Right lobe of liver (tissue), 6 donors: Measurements from ENCODE around the gene ACAP3. TPM values are rescaled to one million over a fixed set of nuclear protein-coding genes. Genes with fewer than 3 reads are reported as not detected.

ENCODE experiments used
- ATAC-seq, 4 donors: fragments of 200-7000 bp; cut with Tn5 transposase; one replicate each; pipeline ENCODE4 v1.9.1; 2020; ENCODE audit warnings: mild to moderate bottlenecking in 4 of 4, moderate library complexity in 4 of 4
- DNase-seq, 3 donors: peaks; one replicate each; pipeline ENCODE4 v3.0.0-alpha.2; 2020
- H3K27ac ChIP-seq, 3 donors: fragments of 200-600 bp; one replicate each; pipeline ENCODE4 v1.8.0; 2022
- H3K27me3 ChIP-seq, 2 donors: fragments of 200-600 bp; one replicate each; pipeline ENCODE4 v1.8.0; 2022
- H3K36me3 ChIP-seq, 4 donors: fragments of 200-600 bp; sonication (generic) in 1 of 4; one replicate each; pipeline versions ENCODE4 v1.5.1 to v1.8.0; 2017 to 2022; ENCODE audit warnings: control low read depth in 1 of 4
- H3K4me1 ChIP-seq, 4 donors: fragments of 200-600 bp; sonication (generic) in 1 of 4; one replicate each; pipeline versions ENCODE4 v1.5.1 to v1.8.0; 2017 to 2022; ENCODE audit warnings: control low read depth in 1 of 4
- H3K4me3 ChIP-seq, 3 donors: fragments of 200-600 bp; one replicate each; pipeline ENCODE4 v1.8.0; 2022
- H3K9me3 ChIP-seq, 4 donors: fragments of 200-600 bp; sonication (generic) in 1 of 4; one replicate each; pipeline versions ENCODE4 v1.5.1 to v1.8.0; 2017 to 2022; ENCODE audit warnings: control low read depth in 1 of 4
- CTCF ChIP-seq, 4 donors: fragments of 200-600 bp in 3 of 4; fragments of 450-650 bp in 1 of 4; IDR thresholded peaks; one replicate each; pipeline versions ENCODE4 v1.5.1 to v1.8.0; 2016 to 2022; ENCODE audit warnings: antibody characterized with exemption in 4 of 4, mild to moderate bottlenecking in 2 of 4
- POLR2A ChIP-seq: fragments of 450-650 bp; IDR thresholded peaks from one replicate; pipeline ENCODE4 v1.6.1; 2017; ENCODE audit warnings: antibody characterized with exemption, mild to moderate bottlenecking
- WGBS: methylation state at CpG from one replicate; pipeline ENCODE4 v1.1.6; 2018; ENCODE audit warnings: low coverage, low lambda C conversion rate; ENCODE audit not compliant: insufficient coverage; ENCODE audit errors: missing lambda C conversion rate; 5-methylcytosine and 5-hydroxymethylcytosine counted together
- intact Hi-C, 2 donors: fragments of 100-400 bp; cut with DNase I; formaldehyde crosslinking; loops; one replicate each; pipeline versions ENCODE4 v1.11.2 to v1.14.1; 2022
- total RNA-seq, 6 experiments: library from RNA; depleted of rRNA in 2 of 6; stranded (reverse); fragments of >200 nt in 2 of 6; fragmentation: NEBNext Ultra II Directional in 3 of 6; extraction: Animal tissue kit (Norgen Biotek cat#: 25700) in 3 of 6; gene quantifications; one replicate each; pipeline versions ENCODE4 v1.1.0 to v1.2.4, GENCODE V29; 2016 to 2023
- donor health status: DM: no; HTN: yes; CAD: no.
- donor health status: DM: no; HTN: no; CAD: no.
- donor health status: DM: no; HTN: no; CAD: no.
- donor health status: DM: no; HTN: yes; CAD: no.
- donor health status: DM: no; HTN: yes; CAD: no.

The ACAP3 gene
- total RNA-seq, 6 experiments from 2014 or later, result 20.1 to 28.0 (median 22.0) TPM

- H3K36me3 ChIP-seq, result no peaks in the 10 kb centered on the region
- 53% methylated on average over 2 of the region's 13 CpGs for WGBS
- no peaks in the 10 kb centered on the region for H3K27me3 ChIP-seq
- H3K27ac ChIP-seq, result no peak overlapping the region
- TF ChIP-seq POLR2A (no peak), CTCF (IDR thresholded peaks at IDR 0.05) (no peak)
- H3K4me1 ChIP-seq, result peaks cover 0 to 27% (median 16%) of the 10 kb centered on the region in 4 donors
- no peak for DNase-seq
- no peak for ATAC-seq
- H3K9me3 ChIP-seq, result no peaks in the 10 kb centered on the region
- intact Hi-C loops, result no loop called here
- no peak overlapping the region for H3K4me3 ChIP-seq
Measured at GRCh38 chr1:1303736-1304135, 4.0 kb downstream of the ACAP3 start.

- no peak for TF ChIP-seq CTCF (IDR thresholded peaks at IDR 0.05)
- ATAC-seq, result no peak
- Histone ChIP-seq H3K36me3 (no peaks in the 10 kb centered on the region), H3K9me3 (no peaks in the 10 kb centered on the region), H3K27ac (no peak overlapping the region), H3K4me1 (peaks cover 0 to 27% (median 16%) of the 10 kb centered on the region in 4 donors), H3K27me3 (no peaks in the 10 kb centered on the region), H3K4me3 (no peak overlapping the region)
- WGBS, result no CpG with 5 or more reads among the region's 31 CpGs
- intact Hi-C loops, result no loop called here
- DNase-seq, result no peak
Measured at GRCh38 chr1:1302951-1303509, 4.7 kb downstream of the ACAP3 start.

- no peak overlapping the region for H3K4me3 ChIP-seq
- no peaks in the 10 kb centered on the region for H3K27me3 ChIP-seq
- DNase-seq, result no peak
- no peaks in the 10 kb centered on the region for H3K9me3 ChIP-seq
- WGBS, result no CpG with 5 or more reads among the region's 9 CpGs
- TF ChIP-seq POLR2A, result no peak
- peak; percentile 2 to 39 (median 30) for TF ChIP-seq CTCF (IDR thresholded peaks at IDR 0.05)
- ATAC-seq, result no peak
- no peaks in the 10 kb centered on the region for H3K36me3 ChIP-seq
- intact Hi-C loops, result no loop called here
- H3K27ac ChIP-seq, result no peak overlapping the region
- peaks cover 0 to 24% (median 15%) of the 10 kb centered on the region in 4 donors for H3K4me1 ChIP-seq
Measured at GRCh38 chr1:1302006-1302430, 5.7 kb downstream of the ACAP3 start.

- intact Hi-C loops, result no loop called here
- H3K4me3 ChIP-seq, result no peak overlapping the region
- H3K4me1 ChIP-seq, result peaks cover 0 to 7% (median 3%) of the 10 kb centered on the region in 4 donors
- H3K27ac ChIP-seq, result no peak overlapping the region
- no peak for ATAC-seq
- no peaks in the 10 kb centered on the region for H3K9me3 ChIP-seq
- H3K36me3 ChIP-seq, result no peaks in the 10 kb centered on the region
- no peaks in the 10 kb centered on the region for H3K27me3 ChIP-seq
- 84% methylated on average over 12 of the region's 12 CpGs for WGBS
- no peak for DNase-seq
- TF ChIP-seq POLR2A (no peak), CTCF (IDR thresholded peaks at IDR 0.05) (no peak)
Measured at GRCh38 chr1:1300352-1300739, 7.4 kb downstream of the ACAP3 start.
